SW480 (cell line): ENCODE results near the gene LSS.

Source experiments
- DNase-seq: peaks from one replicate; pipeline ENCODE4 v3.0.0-alpha.2; 2016; ENCODE audit warnings: low spot score

LSS gene

DNA sequence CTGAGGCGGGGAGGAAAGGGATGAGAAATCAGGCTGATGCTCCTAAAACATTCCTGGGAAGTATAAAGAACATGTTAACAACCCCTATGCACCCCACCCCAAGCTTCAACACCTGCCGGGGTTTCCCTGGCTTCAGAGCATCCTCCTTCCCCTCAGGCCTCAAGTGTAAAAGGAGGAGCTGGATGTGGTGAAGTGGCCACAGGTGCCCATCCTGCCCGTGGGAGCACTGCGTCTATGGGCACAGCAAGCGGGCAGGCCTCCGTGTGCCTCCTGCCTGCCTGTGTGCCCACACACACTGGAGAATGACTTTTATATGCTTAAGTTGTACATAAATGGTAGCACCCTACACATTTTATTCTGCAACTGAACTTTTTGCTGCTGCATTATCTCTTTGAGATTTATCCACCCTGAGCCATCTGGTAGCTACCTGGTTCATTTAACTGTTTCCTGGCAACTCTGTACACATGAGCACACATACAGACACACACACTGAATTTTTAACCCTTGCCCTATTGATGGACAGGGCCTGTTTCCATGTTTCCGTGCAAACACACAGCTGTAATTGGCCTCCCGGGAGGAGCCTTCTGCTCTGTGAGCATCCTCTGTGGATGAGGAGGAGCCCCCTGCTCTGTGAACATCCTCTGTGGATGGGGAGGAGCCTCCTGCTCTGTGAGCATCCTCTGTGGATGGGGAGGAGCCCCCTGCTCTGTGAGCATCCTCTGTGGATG lies 59.8 kb downstream of the LSS start:
- DNase-seq = no peak

- DNase-seq = no peak
Measured at GRCh38 chr21:46168238-46168637, 60.3 kb downstream of the LSS start.

DNA sequence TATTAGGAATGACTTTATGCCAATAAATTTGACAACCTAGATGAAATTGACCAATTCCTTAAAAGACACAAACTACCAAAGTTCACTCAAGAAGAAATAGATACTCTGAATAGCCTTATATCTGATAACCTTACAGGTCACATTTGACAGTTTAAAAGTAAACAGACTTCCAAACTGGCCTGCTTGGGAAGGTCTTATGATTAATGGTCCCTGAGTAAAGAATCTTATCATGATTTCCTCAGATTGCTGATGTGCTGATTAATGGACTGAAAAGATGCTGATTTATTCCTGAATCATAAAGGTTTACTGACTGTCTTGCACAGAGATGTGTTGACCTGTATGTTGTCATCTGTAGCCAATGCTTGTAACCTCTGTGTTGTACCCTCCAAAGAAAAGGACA lies 63.5 kb downstream of the LSS start:
- DNase-seq = no peak

- DNase-seq = no peak
Measured at GRCh38 chr21:46163380-46163779, 65.2 kb downstream of the LSS start.

GRCh38 chr21:46161633-46162592 lies 66.7 kb downstream of the LSS start:
- no peak for DNase-seq

- no peak for DNase-seq
Measured at GRCh38 chr21:46160907-46161632, 67.5 kb downstream of the LSS start.

- DNase-seq = no peak
Measured at GRCh38 chr21:46160657-46160906, 68.0 kb downstream of the LSS start.

- no peak for DNase-seq
Measured at GRCh38 chr21:46159841-46160656, 68.5 kb downstream of the LSS start.

DNA sequence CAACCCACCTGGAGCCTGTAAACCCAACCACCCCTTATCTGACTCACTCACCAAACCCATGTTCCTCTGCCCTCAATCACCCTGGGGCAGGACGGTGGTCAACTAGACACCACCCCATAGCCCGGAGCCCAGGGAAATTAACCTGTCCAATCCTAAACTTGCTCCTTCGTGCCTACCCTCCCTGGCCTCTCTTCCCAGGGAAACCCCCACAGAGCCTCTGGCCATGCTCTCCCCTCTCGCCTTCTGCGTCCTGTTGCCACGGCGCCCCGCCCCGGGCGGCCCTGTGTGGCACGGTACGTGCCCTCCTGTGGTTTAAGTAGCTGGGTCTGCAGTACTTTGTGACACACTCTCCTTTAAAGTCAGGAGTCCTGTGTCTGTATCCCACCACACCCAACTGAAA lies 69.2 kb downstream of the LSS start:
- no peak for DNase-seq

DNA sequence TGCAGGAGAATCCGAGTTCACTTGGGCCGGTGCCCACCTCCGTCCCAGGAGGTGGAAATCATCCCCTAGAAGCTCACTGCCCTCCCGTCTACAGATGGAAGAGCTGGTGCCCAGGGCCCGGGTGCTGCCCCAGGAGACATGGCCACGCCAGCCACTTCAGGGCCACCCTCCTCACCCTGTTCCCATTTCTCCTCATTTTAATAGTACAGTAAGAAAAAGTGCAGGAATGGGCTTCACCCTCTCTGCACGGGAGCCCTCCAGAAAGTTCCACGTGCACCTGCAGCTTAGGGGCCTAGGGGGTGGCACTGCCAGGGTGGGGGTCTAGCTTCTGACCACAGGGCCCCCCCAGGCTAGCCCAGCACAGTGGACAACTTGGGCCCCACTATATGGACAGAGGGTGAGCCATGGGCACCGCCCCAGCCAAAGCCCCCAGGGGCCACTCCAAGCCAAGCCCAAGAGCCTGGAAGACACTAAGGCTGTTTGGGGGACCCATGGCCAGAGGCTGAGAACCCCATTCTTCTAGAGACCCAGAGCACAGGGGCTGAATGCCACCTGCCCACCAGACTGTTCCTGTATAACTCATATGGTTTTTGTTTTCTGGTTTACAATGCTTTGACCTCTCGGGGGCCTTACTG lies 69.8 kb downstream of the LSS start:
- no peak for DNase-seq

DNA sequence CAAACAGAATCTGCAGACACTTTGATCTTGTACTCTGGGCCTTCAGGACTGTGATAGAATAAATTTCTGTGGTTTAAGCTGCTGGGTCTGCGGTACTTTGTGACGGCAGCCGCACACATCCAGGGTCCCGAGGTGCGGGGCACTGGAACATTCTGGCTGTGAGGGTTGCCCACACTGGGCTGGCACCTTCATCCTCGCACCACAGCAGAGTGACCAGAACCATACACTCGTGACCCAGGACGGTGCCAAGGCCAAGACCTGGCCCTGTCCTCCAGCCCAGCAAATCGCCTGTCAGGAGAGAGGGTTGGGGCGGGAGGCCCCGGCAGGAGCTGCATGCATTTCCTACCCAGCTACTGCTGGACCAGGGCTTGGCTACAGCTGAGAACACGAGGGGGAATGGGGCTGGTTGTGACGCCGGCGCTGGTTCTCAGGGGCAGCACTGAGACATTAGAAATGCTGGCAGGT lies 70.6 kb downstream of the LSS start:
- no peak for DNase-seq

DNA sequence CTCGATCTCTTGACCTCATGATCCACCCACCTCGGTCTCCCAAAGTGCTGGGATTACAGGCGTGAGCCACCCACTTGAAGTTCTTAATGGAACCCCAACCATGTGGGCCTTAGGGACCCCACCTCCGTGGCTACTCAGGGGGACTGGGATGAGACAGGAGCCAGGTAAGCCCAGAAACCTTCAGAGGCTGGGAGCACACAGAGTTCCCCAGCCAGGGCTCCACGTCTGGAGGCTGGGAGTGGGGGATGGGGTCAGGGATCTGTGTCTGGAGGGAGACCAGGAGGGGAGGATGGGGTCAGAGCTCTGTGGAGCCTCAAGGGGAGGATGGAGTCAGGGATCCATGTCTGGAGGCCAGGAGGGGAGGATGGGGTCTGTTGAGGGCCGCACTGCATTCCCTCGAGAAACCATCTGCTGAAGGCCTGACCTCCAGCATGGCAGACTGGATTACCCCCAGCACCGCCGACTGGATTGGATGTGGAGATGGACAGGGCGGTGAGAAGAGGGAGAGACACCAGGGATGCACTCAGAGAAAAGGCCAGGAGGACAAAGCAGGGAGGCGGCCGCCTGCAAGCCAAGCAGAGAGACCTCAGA lies 71.1 kb downstream of the LSS start:
- DNase-seq = no peak

- DNase-seq = no peak
Measured at GRCh38 chr21:46156678-46157077, 71.9 kb downstream of the LSS start.

DNA sequence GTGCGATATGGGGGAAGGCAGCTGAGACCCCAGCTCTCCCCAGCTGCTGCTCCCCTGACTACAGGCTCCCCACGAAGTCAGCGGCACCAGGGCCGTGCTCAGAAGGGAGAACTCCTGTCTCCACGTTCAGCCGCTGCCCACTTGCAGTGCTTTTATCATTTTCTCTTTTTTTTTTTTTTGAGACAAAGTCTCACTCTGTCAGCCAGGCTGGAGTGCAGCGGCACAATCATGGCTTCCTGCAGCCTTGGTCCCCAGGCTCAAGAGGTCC lies 72.3 kb downstream of the LSS start:
- no peak for DNase-seq

GRCh38 chr21:46155514-46156377 lies 72.8 kb downstream of the LSS start, which contains the start of gene FTCD:
FTCD (minus strand) TSS chr21:46155579; CDS start chr21:46155523, 56 bp downstream.
- no peak for DNase-seq

DNA sequence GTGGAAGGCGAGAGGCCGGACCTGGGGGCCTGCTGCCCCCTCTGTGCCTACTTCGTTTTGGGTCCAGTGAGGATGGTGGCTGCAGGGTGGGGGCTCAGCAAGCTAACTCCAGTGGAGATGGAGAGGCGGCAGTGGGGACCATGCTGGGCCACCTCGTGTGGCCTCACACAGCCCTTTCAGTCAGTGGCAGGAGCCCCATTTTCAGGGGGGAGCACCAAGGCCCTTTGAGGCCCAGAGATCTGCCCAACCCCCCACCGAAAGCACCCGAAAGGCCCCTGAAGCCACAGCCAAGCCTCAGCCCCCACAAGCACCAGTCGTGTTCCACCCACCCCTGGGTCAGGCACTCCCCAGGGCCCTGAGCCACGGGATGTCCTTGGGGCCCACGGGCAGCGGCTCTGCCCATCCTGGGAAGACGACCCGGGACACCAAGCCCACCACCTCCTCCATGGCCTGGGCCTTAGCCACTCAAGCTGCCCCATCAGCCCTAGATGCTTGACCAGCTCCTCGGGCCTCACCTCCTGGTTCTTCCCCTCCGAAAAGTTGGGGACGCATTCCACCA lies 73.5 kb downstream of the LSS start:
- DNase-seq = no peak

GRCh38 chr21:46154155-46154954 lies 74.2 kb downstream of the LSS start:
- DNase-seq = no peak

DNA sequence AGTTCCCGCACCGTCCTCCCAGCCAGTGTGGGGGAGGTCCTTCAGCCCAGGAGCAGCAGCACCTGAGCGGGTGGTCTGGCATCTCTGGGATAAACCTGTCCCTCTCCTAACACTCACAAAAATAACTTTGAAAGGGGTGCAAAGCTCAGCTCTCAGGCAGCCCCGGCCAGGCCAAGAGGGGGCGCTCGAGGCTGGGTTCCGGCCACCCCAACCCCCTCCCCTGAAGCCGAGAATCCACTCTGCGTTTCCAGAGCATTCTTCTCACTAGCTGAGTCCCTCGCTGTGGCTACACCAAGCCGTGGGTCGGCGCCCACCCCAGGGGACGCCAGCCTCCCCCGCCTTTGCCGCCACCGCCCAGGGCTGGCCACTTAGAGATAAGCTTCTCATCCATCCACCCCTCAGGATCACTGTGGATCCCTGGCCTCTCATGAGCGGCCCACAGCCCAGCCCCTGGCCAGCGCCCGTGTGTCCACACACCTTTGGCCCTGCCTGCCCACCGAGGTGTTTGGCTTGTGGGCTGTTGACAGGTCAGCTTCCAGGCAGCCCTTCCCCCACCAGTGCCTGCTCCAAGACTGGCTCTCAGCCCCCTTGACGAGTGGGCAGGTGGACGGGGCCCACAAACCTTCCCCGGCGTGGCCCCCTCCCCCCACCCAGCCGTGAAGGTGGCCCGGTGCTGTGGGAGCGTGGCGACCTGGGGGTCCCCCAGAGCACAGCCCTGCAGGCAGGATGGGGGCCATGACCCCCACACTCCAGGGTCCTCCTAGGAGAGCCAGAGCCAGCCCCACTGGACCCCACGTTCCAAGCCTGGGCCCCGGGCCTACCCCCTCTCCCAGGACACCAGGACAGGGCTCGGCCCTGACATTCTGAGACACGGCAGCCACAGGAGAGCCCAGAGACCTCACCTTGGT lies 75.1 kb downstream of the LSS start:
- no peak for DNase-seq
